ENCODE results near the gene IGFBP1.

The IGFBP1 gene

DNA sequence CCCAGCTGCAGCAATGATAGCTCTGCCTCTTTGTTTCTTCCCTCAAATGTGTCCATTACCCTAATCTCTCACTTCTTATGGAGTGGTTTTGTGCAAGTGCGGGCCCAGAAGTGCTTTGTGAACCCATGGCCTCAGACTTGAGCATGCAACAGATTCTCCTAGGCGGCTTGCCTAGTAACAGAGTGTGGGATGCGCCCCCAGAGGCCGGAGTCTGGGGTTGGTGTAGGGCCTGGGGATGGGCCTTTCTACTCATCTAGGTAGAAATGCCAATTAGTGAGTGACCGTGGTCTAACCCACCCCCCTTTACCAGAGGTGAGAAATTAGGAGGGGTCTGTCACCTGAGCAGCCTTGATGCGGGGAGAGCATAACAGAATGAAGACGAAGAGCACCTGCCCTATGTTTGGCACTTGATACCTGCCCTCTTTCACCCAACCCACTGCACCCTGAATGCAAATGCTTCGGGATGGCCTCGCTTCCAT, 7.0 kb upstream of the IGFBP1 start:
- no peak for DNase-seq

DNA sequence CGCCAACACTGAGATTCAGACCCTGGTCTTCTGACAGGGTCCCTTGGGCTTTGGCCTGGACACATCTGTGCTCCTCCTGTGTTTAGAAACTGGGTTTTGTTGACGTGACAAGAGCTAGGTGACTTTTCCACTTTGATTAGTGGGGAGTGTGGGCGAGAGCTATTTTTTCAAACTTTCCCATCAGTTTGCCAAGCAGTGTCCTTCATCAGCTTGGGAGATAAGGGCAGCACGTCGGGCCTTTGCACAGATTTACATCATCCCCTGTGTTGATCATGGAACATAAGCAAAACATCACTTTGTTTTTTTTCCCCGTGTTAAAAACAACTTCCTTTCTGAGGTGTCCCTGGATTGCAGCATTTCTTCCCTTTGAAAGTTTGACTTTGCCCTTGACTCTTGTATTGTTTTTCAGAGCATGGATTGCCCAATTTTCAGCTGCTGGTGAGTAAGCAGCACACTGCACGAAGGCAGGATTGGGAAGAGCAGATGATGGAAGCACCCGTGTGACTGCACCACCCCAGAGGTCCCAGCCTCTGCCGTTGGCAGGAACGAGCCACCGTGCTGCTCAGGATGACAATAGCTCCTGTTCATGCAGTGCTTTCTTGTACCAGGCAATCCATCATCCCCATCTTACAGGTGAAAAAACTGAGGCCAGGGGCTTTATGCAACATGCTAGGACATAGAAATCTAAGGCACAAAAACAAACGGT, 6.4 kb upstream of the IGFBP1 start:
- DNase-seq: no peak

DNA sequence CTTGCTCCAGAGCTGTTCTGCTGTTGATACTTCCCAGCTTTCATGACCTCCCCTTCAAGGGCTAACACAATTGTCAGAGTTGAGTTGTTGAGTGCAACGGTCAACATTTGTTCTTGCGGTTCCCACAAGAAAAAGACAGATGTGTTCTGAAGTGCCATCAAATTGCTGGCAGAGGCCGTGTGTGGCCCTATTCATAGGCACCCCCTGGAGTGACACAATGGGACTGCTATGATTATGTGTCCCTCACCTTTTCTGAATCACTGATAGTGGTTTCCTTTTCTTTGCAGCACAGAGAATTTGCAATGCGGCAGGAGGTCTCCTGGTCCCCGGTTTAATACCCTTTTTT, 5.8 kb upstream of the IGFBP1 start:
- no peak for DNase-seq

DNA sequence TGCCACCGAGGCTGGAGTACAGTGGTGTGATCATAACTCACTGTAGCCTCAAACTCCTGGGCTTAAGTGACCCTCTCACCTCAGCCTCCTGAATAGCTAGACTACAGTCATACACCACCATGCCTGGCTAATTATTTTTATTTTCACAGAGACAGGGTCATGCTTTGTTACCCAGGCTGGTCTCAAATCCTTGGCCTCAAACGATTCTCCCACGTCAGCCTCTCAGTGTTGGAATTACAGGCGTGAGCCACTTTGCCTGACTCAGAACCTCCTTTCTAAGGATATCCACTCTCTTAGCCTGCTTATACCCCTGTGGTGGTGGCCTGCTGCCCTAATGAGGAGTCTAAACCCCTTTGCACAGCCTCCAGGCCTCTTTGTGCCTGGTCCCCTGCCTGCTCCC, 4.2 kb upstream of the IGFBP1 start:
- DNase-seq: no peak

DNA sequence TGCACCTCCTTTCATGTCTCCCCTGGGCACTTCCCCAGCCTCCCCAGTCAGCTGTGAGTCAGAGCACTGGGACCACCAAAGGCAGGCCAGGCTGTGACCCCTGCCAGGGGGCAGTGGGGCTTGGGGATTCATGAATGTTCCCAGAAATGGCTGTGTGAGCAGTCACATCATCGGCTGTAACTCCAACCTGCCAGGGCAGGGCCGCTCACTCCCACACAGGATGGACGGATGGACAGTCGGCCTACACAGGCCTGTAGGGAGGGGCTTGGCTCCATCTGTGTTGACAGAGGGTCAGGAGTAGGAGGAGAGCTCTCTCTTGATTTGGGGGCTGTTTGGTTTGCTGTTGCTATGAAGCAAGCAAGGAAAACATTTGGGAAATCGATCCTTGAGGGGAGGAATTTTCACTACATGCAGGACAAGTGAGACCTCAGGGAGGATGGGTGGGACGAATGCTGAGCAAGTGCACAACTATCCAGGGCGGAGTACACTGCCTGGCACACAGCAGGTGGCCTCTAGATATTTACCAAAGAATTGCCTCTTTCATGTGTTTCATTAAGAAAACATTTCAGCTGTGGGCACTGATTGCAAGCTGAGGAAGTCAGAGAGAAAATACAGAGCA, 2.9 kb upstream of the IGFBP1 start:
- DNase-seq: no peak

DNA sequence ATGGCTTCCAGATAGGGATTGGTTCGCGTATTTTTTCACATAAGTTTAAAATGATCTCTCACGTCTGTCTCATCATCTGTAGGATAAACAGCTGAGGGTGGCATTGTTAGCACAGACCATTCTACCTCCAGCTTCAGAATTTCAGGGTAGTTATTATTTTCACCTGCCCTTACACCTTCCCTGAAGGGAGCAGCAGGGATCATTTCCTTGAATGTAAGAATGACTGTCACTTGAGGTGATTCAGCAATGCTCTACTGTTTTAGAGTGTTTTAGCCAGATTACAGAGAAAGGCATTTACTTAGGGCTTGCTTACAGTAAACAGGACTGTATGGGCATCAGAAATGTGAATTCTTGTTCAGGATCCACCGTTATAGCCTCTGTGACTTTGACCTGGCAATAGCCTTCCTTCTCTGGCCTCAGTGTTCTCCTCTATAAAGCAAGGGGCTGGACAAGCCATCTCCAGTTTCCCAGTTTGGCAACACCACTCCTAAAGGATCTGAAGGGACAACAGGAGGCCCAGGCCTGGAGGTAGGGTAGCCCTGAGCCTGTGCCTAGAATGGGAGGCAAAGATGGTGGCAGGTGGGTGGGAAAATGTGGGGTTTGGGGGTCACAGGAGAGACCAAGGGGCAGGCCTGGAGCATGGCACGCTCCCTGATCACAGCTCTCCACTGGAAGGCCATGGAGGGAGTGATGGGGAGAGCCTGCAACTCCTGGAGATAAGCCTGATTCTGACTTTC, 1.2 kb upstream of the IGFBP1 start:
- no peak for DNase-seq

DNA sequence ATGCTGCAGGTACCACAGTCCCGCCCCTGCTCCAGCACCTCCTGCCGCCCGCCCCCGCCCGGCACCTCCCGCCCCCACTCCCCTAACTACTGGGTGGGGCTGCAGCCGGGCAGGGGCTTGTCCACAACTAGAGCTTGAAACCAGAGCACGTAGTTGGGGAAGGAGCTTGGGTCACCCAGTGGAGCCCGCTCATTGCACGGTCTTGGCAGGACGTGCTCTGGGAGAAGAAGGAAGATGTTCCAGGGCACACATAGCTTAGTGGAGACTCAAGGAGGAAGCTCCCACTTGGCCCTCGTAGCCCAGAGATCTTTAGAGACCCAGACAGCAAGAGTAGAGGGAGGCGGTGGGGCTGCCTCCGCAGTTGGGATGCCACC, 692 bp downstream of the IGFBP1 start:
- no peak for DNase-seq

DNA sequence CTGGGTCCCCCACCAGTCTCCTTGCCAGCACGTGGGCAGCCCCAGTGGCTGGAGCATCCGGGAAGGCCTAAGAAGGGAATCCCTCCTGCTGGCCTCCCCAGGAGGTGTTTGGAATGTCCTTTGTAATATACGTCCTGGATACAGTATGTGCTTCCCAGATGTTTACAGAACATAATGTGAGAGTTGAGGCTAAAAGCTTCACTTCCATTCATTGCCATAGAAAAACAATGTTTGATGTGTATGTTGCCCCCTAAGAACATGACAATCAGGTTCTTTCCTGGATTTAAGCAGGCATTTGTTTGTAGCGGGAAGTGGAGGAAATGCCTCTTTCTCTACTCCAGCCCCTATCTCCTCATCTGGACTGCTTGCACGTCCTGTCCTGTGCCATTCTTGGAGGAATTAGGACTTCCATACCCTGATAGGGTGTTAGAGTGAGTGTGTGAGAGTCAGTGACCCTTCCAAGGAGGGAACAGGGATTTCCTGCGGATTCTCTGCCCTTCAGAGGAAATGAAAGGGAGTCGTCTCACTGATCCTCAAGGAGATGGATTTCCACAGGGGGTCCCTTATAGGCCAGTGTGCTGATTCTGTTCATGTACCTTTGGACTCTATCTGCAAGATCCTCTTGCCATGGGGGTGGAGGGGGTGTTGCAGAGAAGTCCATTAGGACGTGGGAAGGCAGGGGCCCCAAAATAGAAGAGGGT, 1.2 kb downstream of the IGFBP1 start:
- no peak for DNase-seq

DNA sequence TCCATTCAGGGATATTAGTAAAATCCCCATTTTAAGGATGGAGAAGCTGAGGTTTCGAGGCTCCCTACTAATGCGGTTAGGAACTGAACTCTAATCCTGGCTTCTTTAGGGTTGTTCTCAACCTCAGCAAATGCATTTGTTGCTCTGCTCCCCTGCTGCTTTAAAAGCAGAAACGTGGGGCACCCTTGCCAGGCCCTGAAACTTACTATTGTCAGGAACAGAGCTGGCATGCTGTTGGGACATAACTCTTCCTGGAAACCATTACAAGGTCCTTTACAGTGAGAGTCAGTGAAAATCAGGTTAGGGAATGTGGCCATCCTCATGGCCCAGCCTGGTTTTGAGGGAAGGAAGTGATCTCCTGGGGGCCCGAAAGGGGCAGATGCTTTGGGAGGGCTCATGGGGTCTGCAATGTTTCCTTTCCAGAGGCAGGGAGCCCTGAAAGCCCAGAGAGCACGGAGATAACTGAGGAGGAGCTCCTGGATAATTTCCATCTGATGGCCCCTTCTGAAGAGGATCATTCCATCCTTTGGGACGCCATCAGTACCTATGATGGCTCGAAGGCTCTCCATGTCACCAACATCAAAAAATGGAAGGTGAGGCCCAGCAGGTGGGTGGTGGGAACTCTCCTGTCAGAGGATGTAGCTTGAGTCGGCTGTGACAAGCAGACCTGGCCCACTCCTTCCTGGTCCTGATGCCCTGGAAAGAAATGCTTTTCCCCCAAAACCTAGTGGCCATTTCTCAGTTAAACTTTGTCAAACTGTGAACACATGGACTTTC, 2.0 kb downstream of the IGFBP1 start:
- DNase-seq: no peak

DNA sequence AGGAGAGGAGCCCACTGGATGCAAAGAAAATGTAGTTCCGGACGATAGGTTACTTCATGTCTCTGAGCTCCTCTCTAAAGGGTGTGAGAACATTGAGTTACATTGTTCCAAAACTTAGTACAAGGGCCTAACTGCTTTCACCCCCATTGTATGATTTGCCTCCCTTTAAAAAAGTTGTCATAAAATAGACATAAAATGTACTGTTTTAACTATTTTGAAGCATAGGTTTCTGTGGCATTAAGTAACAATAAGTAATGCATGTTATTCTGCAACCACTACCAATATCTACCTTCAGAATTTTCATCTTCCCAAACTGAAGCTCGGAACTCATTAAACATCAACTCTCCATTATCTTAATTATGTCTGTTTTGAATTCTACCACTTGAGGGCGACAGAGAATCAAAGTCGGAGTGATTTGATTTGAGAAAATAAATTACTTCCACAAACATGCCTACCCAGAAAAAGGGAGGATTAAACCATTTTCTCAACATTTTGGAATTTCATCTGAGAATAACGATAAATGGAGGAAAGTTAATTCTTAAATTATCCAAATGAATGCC, 2.7 kb downstream of the IGFBP1 start:
- DNase-seq: peak in 1 of 2 donors; percentile 45

DNA sequence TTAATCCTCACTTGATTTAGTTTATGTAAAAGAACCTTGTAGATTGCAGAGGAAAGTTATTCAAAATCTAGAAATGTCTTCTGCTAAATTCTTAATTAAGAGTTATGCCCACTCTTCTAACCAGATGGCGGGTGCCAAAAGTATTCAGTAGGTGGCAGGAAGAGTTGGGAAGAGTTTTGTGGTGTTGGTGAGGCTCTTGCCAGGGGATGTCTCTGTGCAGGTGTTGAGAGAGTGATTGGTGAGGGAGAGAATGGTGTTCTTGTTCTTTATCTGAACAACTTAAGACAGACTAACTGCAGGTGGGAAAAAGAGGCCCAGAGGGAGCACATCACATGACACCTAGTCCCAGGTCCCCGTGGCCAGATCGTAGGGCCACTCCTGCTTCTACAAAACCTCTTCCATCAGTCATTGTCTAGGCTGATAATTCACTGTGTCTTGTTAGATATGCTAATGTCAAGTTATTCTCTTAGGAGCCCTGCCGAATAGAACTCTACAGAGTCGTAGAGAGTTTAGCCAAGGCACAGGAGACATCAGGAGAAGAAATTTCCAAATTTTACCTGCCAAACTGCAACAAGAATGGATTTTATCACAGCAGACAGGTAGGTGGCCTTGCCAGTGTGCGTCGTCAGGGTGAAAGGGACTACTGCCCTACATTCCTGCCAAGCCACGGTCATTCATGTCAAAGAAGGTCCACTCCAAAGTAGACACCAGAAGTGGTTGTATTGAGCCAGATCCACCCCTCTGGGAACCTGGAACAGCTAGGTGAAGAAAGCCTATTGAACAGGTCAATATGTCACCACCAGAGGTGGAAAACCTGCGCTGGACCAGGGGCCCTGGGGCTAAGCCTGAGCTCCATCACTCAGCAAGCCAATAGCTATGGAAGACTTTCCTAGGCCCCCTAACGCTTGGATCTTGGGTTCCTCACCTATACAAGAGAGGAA, 3.4 kb downstream of the IGFBP1 start:
- no peak for DNase-seq

DNA sequence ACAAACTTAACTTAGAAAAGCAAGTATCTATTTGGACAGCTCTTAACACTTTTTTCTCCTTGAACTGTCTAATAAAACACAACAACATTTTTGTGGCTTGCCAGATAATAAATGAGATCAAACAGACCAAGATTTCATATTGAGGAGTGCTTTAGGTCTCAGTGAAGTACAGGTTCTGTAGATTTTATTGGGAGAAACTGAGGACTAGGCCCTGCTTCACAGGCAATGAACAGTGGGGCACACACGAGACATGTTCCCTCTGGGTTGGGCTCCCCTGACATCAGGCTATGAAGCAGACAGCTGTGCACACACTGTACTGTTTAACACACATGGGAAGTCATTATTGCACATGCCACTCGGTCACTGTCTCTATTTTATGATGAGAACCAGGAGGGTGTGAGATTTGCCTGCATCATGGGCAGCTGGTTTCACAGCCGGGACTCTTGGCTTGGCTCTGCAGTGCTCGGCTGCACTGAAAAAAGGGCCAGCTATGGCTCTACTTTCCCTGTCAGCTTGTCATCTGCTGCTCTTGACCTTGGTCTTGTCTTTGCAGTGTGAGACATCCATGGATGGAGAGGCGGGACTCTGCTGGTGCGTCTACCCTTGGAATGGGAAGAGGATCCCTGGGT, 4.2 kb downstream of the IGFBP1 start:
- no peak for DNase-seq

DNA sequence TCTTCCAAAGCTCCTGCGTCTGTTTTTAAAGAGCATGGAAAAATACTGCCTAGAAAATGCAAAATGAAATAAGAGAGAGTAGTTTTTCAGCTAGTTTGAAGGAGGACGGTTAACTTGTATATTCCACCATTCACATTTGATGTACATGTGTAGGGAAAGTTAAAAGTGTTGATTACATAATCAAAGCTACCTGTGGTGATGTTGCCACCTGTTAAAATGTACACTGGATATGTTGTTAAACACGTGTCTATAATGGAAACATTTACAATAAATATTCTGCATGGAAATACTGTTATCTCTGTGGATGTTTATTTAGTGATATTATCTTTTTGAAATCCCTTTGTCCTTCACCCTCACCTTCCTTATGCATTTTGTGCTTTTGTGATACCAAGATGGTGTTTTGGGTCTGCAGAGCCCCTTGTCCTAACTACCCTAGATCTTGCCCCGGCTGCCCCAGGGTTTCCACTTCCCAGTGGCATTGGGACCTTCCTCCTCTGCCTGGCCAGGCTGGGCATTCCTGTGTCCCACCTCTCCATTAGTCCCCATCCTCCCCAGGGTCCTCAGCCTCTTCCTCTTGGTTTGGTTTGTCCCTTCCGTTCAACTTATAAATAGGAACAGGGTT, 5.2 kb downstream of the IGFBP1 start:
- no peak for DNase-seq

DNA sequence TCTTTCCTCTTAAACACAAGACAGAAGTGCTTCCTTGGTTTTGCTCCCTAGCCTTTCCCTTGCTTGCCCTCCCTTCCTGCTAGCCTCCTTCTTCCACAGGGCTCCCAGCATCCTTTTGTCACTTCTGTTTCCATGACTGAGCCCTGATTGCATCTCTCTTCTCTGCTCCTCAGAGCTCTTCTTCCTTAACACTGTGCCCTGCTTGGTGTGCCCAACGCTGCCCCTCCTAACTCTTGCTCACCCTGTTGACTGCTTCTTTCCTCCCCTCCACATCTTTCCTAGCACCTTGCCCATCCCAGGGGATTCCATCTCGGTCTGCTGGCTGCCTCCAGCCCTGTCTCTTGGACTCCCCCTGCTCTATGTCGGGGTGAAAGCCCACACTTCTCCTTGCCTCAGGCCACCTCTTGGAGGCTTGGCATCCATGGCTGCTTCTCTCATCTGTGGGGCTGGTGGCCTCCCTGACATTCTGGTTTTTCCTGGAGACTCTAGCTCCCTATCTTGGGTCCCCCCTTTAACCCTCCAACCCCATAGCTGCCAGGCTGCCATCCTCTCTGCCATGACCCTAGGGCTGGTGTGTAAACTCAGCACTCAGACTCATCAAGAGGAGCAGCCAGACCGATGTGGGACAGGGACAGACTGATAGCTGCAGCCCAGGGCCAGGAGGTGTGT, 5.8 kb downstream of the IGFBP1 start:
- no peak for DNase-seq

DNA sequence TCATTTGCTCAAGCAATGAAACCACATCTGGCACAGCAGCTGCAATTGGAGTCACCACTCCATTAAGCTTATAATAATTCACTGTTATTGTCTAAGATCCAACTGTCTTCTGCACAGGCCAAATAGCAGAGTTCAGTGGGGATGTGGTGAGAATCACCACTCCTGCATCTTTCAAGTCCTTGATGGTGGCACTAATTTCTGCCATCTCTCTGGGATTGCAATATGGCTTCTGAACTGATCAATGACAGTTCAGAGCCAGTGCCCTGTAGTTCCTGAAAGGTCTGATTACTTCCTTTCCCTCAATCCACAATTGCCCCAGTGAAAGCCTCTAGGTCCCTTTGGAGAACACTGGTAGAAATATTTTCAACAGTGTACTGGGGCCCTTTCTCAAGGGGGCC, 6.4 kb downstream of the IGFBP1 start:
- DNase-seq: no peak

DNA sequence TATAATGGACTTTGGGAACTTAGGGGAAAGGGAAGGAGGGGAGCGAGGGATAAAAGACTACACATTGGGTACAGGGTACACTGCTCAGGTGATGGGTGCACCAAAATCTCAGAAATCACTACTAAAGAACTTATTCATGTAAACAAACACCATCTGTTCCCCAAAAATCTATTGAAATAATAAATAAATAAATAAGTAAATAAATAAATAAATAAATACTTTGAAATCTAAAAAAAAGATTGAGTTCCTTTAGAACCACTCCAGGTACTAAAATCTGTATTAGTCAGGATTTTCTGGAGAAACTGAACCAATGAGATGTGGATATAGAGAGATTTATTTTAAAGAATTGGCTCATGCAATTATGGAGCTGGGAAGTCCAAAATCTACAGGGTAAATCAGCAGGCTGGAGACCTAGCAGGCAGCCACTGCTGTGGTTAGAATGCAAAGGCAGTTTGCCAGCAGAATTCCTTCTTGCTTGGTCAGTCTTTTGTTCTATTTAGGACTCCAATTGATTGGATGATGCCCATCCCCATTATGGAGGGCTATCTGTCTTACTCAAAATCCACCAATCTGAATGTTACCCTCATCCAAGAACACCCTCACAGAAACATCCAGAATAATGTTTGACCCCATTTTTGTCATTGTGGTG, 8.9 kb downstream of the IGFBP1 start:
- no peak for DNase-seq

DNA sequence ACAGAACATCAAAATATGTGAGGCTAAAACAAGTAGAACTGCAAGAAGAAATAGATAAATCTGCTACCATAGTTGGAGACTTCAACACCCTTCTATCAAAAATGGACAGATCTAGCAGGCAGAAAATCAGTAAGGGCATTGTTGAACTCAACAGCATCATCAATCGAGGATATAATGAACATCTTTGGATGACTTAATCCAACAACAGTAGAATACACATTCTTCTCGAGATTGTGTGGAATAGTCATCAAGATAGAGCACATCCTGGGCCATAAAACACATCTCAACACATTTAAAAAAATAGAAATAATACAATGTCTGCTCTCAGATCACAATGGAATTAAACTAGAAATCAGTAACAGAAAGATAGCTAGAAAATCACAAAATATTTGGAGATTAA, 9.9 kb downstream of the IGFBP1 start:
- DNase-seq: no peak

DNA sequence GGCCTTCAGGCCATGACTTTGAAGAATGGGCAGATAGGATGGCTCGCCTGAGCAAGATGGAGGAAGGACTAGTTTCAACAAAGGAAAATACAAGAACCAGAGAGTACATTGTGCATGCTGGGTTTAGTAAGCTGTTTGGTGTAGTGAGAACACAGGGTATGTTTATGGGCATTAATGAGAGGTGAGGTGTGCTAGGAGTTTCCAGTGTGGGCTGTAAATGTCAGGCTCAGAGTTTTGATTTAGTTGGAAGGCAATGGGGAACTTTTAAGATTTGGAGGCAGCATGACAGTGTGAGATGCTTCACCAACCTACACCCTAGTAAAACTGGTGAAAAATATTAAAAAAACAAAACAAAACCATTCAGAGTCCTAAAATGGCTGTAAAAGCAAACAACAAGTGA, 13.3 kb downstream of the IGFBP1 start:
- DNase-seq: no peak

DNA sequence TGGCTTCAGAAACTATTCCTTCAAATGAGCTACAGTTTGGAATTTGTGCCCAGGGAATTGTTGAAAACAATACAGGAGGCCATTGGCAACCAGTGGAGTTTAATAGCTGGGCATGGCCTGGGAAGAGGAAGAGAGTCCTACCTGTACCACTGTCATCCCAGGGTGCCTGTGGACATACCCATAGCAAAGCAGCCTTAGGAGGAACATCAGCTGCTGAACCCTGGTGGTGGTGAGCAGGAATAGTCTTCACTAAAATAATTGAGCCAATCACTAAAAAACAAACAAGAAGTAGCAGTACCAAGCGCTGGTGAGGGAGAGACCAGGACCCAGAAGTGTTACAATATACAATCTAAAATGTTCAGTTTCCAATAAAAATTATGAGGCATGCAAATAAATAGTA, 14.5 kb downstream of the IGFBP1 start:
- no peak for DNase-seq

All from hippocampal formation (tissue), 2 donors.